Measurements from ENCODE around the gene PCSK6.

GRCh38 chr15:101328001-101328400 is 161.5 kb downstream of the PCSK6 start:
- TF ChIP-seq CTCF (IDR thresholded peaks at IDR 0.05; ENCODE audit: insufficient read depth, low read length, poor library complexity, severe bottlenecking) (no peak), EZH2phosphoT487 (conservative IDR thresholded peaks at IDR 0.05; ENCODE audit: low read length) (no peak)
